GM23338 (cell line): ENCODE measurements around the gene SLC9A8. TPM values are rescaled to one million over a fixed set of nuclear protein-coding genes. Genes with fewer than 3 reads are reported as not detected.

Experiments used
- ATAC-seq: fragments of 200-7000 bp; cut with Tn5 transposase; 3 replicates; pipeline ENCODE4 v1.9.1; 2020
- DNase-seq: peaks from one replicate; pipeline ENCODE4 v3.0.0-alpha.2; 2015; ENCODE audit warnings: low spot score
- H2AFZ ChIP-seq: fragments of 200-600 bp; sonication (generic); 2 replicates; pipeline ENCODE4 v1.8.0; 2016; ENCODE audit warnings: antibody characterized with exemption, mild to moderate bottlenecking, moderate library complexity
- H3F3A ChIP-seq: fragments of 200-600 bp; sonication (generic); replicated peaks from 2 replicates; pipeline ENCODE4 v1.8.0; 2017; ENCODE audit warnings: antibody characterized with exemption, mixed run types, low read depth
- H3K27ac ChIP-seq: fragments of 200-600 bp; sonication (generic); 2 replicates; pipeline ENCODE4 v1.6.1; 2016; ENCODE audit warnings: low read depth
- H3K27me3 ChIP-seq: fragments of 200-600 bp; sonication (generic); 2 replicates; pipeline ENCODE4 v1.8.0; 2016; ENCODE audit warnings: mild to moderate bottlenecking, mixed run types, moderate library complexity; ENCODE audit not compliant: insufficient read depth
- H3K36me3 ChIP-seq: fragments of 200-600 bp; sonication (generic); 2 replicates; pipeline ENCODE4 v1.8.0; 2016; ENCODE audit warnings: mild to moderate bottlenecking; ENCODE audit not compliant: insufficient read depth
- H3K4me1 ChIP-seq: fragments of 200-600 bp; sonication (generic); 2 replicates; pipeline ENCODE4 v1.8.0; 2016; ENCODE audit warnings: mild to moderate bottlenecking, moderate library complexity; ENCODE audit not compliant: insufficient read depth
- H3K4me2 ChIP-seq: fragments of 200-600 bp; sonication (generic); 2 replicates; pipeline ENCODE4 v1.7.1; 2017; ENCODE audit warnings: mixed run types
- H3K4me3 ChIP-seq: fragments of 200-600 bp; sonication (generic); 2 replicates; pipeline ENCODE4 v1.6.1; 2016; ENCODE audit warnings: mixed run types
- H3K79me2 ChIP-seq: fragments of 200-600 bp; sonication (generic); replicated peaks from 2 replicates; pipeline ENCODE4 v1.8.0; 2017; ENCODE audit warnings: mild to moderate bottlenecking; ENCODE audit not compliant: insufficient read depth
- H3K9me2 ChIP-seq: fragments of 200-600 bp; sonication (generic); 2 replicates; pipeline ENCODE4 v1.8.0; 2017; ENCODE audit not compliant: insufficient read depth
- H4K20me1 ChIP-seq: fragments of 200-600 bp; sonication (generic); replicated peaks from 2 replicates; pipeline ENCODE4 v1.8.0; 2017; ENCODE audit warnings: mild to moderate bottlenecking; ENCODE audit not compliant: insufficient read depth
- H3K27ac Mint-ChIP-seq: 2 replicates; pipeline ENCODE4 v1.8.0; 2020; ENCODE audit warnings: inconsistent platforms, mild to moderate bottlenecking, moderate library complexity, mixed read lengths
- H3K27me3 Mint-ChIP-seq: 3 replicates; pipeline ENCODE4 v1.8.0; 2022; ENCODE audit warnings: low read depth, mild to moderate bottlenecking, moderate library complexity, mixed read lengths, inconsistent platforms; ENCODE audit not compliant: insufficient read depth, poor library complexity
- H3K36me3 Mint-ChIP-seq: 3 replicates; pipeline ENCODE4 v1.8.0; 2021; ENCODE audit warnings: low read depth, mild to moderate bottlenecking, inconsistent platforms, moderate library complexity, mixed read lengths
- H3K4me1 Mint-ChIP-seq: 3 replicates; pipeline ENCODE4 v1.8.0; 2020; ENCODE audit warnings: mild to moderate bottlenecking, inconsistent platforms, mixed read lengths
- H3K4me3 Mint-ChIP-seq: 3 replicates; pipeline ENCODE4 v1.8.0; 2021; ENCODE audit warnings: moderate library complexity, mild to moderate bottlenecking, inconsistent platforms, mixed read lengths
- H3K9me3 Mint-ChIP-seq: 3 replicates; pipeline ENCODE4 v1.8.0; 2020; ENCODE audit warnings: moderate library complexity, mild to moderate bottlenecking, inconsistent platforms, mixed read lengths
- CREB1 ChIP-seq: fragments of 250-450 bp; sonication (Bioruptor Pico); IDR thresholded peaks from 2 replicates; pipeline ENCODE4 v1.5.0; 2020; ENCODE audit warnings: low read depth, mild to moderate bottlenecking, moderate library complexity
- EZH2 ChIP-seq: fragments of 200-600 bp; sonication (generic); IDR thresholded peaks from one replicate; pipeline ENCODE4 v1.8.0; 2017; ENCODE audit warnings: antibody characterized with exemption, mild to moderate bottlenecking, low read depth; ENCODE audit not compliant: unreplicated experiment
- EZH2phosphoT487 ChIP-seq: fragments of 200-600 bp; sonication (generic); IDR thresholded peaks from one replicate; pipeline ENCODE4 v1.8.1; 2018; ENCODE audit warnings: antibody characterized with exemption; ENCODE audit not compliant: unreplicated experiment
- JUNB ChIP-seq: IDR thresholded peaks from one replicate; pipeline ENCODE4 v1.6.1; 2016; ENCODE audit warnings: antibody characterized with exemption; ENCODE audit not compliant: unreplicated experiment
- NANOG ChIP-seq: IDR thresholded peaks from 2 replicates; pipeline ENCODE4 v1.6.1; 2016; ENCODE audit warnings: antibody characterized with exemption, borderline replicate concordance
- POLR2AphosphoS5 ChIP-seq: IDR thresholded peaks from 2 replicates; pipeline ENCODE4 v1.6.1; 2016; ENCODE audit warnings: antibody characterized with exemption, low read depth
- STAT1 ChIP-seq: IDR thresholded peaks from one replicate; pipeline ENCODE4 v1.6.1; 2016; ENCODE audit warnings: antibody characterized with exemption; ENCODE audit not compliant: unreplicated experiment
- ZNF114 ChIP-seq: fragments of 250-450 bp; sonication (Bioruptor Pico); IDR thresholded peaks from 2 replicates; pipeline ENCODE4 v1.5.0; 2020; ENCODE audit warnings: mild to moderate bottlenecking, moderate library complexity
- ZNF331 ChIP-seq: fragments of 250-450 bp; sonication (Bioruptor Pico); IDR thresholded peaks from 2 replicates; pipeline ENCODE4 v1.5.0; 2020; ENCODE audit warnings: low read depth, mild to moderate bottlenecking, moderate library complexity
- polyA plus RNA-seq: library from polyadenylated mRNA; unstranded; fragments of >200 nt; fragmentation: Nextera tagmentation; extraction: Ambion mirVana; gene quantifications from 2 replicates; pipeline ENCODE4 v1.2.1, GENCODE V29; 2016
- total RNA-seq: library from RNA; depleted of rRNA; stranded (reverse); fragments of >200 nt; shearing (Covaris generic); gene quantifications from 2 replicates; pipeline ENCODE4 v1.2.3, GENCODE V29; 2014
- TF ChIP-seq, protein P1 (sequence below): IDR thresholded peaks from 2 replicates; pipeline ENCODE4 v1.6.1; 2016; ENCODE audit warnings: antibody characterized with exemption
- TF ChIP-seq, protein P2 (sequence below): IDR thresholded peaks from one replicate; pipeline ENCODE4 v1.6.1; 2018; ENCODE audit warnings: antibody characterized with exemption; ENCODE audit not compliant: unreplicated experiment

Gene SLC9A8
- total and polyA plus RNA-seq, 2 experiments from 2014 or later = 2.6 to 6.4 TPM

DNA sequence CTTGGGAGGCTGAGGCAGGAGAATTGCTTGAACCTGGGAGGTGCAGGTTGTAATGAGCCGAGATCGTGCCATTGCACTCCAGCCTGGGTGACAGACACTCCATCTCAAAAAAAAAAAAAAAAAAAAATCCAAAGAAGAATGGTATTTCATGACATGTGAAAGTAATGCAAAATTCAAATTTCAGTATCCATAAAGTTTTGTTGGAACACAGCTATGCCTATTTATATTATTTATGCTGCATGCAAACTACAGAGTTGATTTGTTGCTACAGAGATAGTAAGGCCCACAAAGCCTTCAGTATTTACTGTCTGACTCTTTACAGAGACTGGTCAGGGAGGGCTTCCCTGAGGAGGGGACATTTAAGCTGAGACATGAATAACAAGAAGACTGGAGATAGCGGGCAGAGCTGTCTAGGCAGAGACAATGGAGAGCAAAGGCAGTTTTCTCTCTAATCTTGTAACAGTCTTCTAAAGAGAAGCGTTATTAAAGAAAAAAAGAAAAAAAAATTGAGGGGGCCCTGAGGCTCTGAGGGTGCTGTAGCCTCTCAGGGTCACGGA, 2.7 kb upstream of the SLC9A8 start (continued):
- TF ChIP-seq EZH2 (no peak), ZNF331 (CRISPR knock-in tag) (no peak), STAT1 (no peak), POLR2AphosphoS5 (no peak), NANOG (no peak), EZH2phosphoT487 (no peak), JUNB (no peak), ZNF114 (no peak)
- TF ChIP-seq, protein P1, sequence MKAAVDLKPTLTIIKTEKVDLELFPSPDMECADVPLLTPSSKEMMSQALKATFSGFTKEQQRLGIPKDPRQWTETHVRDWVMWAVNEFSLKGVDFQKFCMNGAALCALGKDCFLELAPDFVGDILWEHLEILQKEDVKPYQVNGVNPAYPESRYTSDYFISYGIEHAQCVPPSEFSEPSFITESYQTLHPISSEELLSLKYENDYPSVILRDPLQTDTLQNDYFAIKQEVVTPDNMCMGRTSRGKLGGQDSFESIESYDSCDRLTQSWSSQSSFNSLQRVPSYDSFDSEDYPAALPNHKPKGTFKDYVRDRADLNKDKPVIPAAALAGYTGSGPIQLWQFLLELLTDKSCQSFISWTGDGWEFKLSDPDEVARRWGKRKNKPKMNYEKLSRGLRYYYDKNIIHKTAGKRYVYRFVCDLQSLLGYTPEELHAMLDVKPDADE = no peak
- TF ChIP-seq, protein P2, sequence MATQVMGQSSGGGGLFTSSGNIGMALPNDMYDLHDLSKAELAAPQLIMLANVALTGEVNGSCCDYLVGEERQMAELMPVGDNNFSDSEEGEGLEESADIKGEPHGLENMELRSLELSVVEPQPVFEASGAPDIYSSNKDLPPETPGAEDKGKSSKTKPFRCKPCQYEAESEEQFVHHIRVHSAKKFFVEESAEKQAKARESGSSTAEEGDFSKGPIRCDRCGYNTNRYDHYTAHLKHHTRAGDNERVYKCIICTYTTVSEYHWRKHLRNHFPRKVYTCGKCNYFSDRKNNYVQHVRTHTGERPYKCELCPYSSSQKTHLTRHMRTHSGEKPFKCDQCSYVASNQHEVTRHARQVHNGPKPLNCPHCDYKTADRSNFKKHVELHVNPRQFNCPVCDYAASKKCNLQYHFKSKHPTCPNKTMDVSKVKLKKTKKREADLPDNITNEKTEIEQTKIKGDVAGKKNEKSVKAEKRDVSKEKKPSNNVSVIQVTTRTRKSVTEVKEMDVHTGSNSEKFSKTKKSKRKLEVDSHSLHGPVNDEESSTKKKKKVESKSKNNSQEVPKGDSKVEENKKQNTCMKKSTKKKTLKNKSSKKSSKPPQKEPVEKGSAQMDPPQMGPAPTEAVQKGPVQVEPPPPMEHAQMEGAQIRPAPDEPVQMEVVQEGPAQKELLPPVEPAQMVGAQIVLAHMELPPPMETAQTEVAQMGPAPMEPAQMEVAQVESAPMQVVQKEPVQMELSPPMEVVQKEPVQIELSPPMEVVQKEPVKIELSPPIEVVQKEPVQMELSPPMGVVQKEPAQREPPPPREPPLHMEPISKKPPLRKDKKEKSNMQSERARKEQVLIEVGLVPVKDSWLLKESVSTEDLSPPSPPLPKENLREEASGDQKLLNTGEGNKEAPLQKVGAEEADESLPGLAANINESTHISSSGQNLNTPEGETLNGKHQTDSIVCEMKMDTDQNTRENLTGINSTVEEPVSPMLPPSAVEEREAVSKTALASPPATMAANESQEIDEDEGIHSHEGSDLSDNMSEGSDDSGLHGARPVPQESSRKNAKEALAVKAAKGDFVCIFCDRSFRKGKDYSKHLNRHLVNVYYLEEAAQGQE = no peak

DNA sequence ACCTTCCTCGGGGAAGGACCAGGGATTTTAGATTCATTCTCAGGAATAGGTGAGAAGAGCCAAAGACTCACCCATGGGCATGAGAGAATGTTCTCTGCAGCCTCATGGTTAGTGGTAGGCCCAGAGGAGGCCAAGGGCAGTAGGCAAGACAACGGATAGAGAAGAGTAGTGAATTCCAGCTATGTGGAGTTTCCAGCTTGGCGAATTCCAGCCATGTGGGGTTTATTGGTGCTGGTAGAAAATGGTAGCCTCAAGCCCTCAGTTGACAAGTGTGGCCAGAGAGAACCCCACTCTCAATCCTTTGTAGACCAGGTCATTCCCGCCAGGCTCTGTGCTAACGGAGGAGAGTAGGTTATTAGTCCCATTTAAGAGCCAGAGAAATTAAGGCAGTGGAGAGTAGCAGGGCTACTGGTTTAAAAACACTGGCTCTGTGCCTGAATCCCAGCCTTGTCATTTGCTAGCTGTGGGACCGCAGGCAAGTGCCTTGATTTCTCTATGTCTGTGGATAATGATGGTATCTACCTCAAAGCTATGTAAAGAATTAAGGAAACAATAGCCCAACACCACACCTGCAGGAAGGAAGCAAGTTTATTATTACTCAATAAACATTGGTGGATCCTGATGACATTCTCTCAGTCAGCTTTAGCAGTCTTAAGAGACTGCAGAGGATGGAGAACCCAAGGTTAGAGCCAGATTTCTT, 2.0 kb upstream of the SLC9A8 start:
- ATAC-seq = no peak
- H3K27me3 ChIP-seq = no peaks in the 10 kb centered on the region
- no peak overlapping the region for H3K4me2 ChIP-seq
- DNase-seq = no peak
- Mint-ChIP-seq H3K4me3 (no peak overlapping the region), H3K27ac (no peak overlapping the region), H3K9me3 (no peaks in the 10 kb centered on the region; the same call in 2 of the 3 replicates), H3K27me3 (peaks cover 7% of the 10 kb centered on the region), H3K36me3 (peaks cover 5% of the 10 kb centered on the region), H3K4me1 (peaks cover 18% of the 10 kb centered on the region)
- no peak overlapping the region for H3K27ac ChIP-seq
- H3K9me2 ChIP-seq = no peaks in the 10 kb centered on the region
- H3K79me2 ChIP-seq = no peaks in the 10 kb centered on the region; the same call in 1 of the 2 replicates
- peaks cover 13% of the 10 kb centered on the region for H3K4me1 ChIP-seq
- peaks cover 8% of the 10 kb centered on the region; the same call in 1 of the 2 replicates for H3F3A ChIP-seq
- H4K20me1 ChIP-seq = no peaks in the 10 kb centered on the region; the same call in 1 of the 2 replicates
- peak overlapping the region; percentile 68; the same call in 1 of the 2 replicates for H2AFZ ChIP-seq
- TF ChIP-seq NANOG = no peak
- no peak for TF ChIP-seq CREB1 (CRISPR knock-in tag)
- TF ChIP-seq ZNF331 (CRISPR knock-in tag) = no peak
- H3K4me3 ChIP-seq = no peak overlapping the region
- H3K36me3 ChIP-seq = no peaks in the 10 kb centered on the region
